ENCODE measurements around the gene EZR.

EZR gene

DNA sequence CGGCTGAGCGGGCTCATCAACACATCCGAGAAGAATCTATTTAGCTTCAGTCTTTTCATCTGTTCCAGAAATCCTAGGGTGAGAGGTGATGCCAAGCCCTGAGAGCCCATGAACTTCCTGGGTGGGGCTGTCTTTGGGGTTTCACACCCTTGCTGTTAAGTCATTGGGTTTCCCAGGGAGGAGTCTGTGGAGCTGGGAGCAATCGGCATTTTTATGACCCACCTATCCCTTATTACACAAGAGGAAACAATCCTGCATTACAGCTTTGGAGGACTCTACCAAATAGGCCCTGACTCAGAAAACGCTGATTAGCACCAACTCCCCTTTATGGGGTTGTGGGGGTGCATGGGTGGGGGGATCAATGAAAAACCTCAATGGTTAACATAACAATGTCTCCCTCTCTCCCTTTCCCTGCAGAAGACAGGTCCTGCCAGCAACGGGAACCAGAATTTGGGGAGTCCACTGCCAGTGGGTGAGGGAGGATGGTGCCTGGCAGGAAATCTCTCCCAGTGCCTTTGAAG is 46.3 kb downstream of the EZR start:
- no peak for DNase-seq

- no peak for DNase-seq
Observed at GRCh38 chr6:158772172-158772571, 47.0 kb downstream of the EZR start.

- DNase-seq, result no peak
Observed at GRCh38 chr6:158771399-158772152, 47.6 kb downstream of the EZR start.

- no peak for DNase-seq
Observed at GRCh38 chr6:158770533-158771330, 48.4 kb downstream of the EZR start.

DNA sequence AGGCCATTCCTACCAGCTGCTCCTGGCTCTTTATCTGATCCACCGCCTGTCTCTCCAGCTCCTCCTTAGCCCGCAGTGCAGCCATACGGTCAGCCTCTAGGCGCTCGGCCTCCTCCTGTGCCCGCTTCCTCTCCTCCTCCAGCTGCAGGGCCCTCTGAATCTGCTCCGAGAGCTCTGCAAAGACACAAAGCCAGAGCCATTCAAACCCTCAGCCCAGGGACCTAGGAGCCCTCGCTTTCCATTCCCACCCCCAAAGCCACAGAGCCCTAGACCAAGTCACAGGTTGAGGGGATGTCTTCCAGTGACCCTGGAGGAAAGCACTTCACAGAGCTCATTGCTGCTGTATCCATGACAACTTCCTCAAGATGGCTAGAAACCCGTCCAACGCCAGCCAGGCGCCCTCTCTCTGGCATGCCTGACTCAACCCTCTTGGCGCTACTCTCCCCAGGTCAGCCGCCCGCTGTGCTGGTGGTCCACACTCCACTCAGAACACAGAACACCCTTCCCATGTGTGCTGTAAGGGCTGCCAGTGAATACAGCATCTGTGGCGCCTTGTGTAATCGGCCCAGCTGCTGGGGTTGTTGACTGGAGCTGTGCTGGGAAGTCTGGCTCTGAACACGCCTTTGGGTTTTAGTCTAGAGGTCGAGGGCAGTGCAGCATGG is 49.3 kb downstream of the EZR start:
- no peak for DNase-seq

- DNase-seq, result no peak
Observed at GRCh38 chr6:158769234-158769770, 49.9 kb downstream of the EZR start.

DNA sequence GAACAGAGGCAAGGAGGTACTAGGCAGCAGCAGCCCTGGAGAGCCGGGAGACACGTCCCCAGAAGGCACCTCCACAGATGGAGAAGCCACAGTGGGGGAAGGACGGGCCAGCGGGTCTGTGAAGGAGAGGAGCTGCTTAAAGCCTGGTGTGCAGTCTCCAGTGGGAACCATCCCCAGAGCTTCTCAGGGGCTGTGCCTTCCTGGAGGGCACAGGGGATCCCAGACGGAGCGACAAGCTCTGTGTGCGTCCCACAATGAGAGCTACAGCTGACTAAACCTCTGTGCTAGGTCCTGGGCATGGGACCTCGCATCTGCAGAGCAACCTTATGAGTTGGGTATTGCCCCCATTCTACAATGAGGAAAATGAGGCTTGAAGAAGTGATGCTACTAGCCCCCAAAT is 50.7 kb downstream of the EZR start:
- no peak for DNase-seq

- no peak for DNase-seq
Observed at GRCh38 chr6:158767709-158768108, 51.5 kb downstream of the EZR start.

- no peak for DNase-seq
Observed at GRCh38 chr6:158766621-158767455, 52.3 kb downstream of the EZR start.

DNA sequence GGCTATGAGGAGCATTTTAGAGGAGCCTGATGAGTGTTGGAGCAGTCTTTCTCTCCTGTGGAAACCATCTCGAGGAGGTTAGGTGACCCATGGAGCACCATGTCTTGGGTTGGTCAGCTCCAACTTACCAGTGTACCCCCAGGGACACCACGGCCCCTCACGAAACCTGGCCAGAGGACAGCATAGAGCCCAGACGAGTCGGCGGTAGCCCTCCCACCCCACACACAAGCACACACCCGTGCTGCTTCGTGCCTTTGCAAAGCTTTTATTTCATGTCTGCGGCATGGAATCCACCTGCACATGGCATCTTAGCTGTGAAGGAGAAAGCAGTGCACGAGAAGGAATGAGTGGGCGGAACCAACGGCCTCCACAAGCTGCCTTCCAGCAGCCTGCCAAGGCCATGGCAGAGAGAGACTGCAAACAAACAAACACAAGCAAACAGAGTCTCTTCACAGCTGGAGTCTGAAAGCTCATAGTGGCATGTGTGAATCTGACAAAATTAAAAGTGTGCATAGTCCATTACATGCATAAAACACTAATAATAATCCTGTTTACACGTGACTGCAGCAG is 53.6 kb downstream of the EZR start:
- DNase-seq, result no peak

DNA sequence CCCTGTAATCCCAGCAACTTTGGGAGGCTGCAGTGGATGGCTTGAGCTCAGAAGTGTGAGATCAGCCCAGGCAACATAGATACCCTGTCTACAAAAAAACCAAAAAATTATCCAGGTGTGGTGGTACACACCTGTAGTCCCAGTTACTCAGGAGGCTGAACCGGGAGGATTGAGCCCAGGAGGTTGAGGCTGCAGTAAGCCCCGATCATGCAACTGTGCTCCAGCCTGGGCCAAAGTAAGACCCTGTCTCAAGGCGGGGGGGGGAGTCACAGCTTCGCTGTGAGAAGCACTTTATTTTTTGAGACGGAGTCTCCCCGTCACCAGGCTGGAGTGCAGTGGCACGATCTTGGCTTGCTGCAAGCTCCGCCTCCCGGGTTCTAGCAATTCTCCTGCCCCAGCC is 54.2 kb downstream of the EZR start:
- DNase-seq, result no peak

- DNase-seq, result no peak
Observed at GRCh38 chr6:158764183-158764849, 54.9 kb downstream of the EZR start.

DNA sequence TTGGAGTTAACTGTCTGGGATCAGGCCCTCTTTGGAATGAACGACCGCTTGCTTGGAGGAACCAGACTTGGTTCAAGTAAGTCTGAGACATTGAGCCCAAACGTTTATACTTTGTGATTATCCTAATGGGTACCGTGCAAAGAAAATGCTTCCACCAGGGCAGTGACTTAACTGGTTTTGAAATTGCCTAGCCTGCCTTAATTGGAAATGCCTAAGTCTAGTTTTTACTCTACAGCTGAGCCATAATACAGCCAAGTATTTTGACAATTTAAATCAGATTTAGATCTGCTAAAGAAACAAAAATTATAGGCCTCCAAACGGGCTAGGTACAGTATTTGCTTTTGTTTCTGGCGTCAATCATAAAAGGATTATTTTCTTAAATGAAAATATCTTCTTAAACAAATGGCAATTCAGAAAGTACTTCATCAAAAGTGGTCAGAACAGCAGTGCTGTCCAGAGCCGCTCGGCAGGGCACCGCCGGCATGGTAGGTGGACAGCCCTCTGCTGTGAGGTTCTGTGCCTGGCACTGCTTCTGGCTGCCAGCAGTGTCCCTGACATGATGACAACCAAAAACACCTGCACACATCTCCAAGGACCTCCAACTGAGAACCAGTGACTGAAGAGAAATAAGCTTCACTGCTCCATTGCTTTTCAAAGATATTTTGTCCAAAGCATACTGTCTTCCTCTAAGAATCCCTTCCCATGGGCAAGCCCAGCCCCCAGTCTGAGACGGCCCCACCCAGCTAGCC is 55.6 kb downstream of the EZR start:
- no peak for DNase-seq

GRCh38 chr6:158762787-158763433 is 56.3 kb downstream of the EZR start:
- no peak for DNase-seq

- DNase-seq, result no peak
Observed at GRCh38 chr6:158761746-158762145, 57.4 kb downstream of the EZR start.

DNA sequence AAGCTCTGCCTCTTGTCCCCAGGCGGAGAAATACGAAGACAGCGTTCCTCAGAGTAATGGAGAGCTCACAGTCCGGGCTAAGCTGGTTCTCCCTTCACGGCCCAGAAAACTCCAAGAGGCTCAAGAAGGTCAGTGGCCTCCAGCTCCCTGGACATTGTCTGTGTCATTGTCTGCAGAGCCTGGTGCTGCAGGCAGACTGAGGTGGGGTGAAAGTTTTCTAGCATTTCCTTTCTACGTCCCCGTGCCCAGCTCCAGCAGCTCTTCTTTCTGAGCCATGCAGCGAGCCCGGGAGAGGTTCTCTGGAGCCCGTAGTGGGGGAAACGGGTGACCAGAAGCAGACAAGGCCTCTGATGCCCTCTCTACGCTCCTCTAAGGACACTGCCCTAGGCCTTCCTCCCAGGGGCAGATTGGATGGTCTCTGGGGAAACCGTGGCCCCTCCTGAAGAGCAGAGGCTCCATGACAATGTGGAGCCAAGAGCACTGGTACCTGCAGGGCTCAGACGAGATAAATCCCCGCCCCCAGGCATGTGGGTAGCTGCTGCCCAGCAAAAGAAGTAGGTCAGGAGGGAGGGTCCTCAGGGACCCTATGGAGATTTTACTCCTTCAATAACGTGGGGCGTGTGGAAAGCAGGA is 58.4 kb downstream of the EZR start:
- DNase-seq, result no peak

DNA sequence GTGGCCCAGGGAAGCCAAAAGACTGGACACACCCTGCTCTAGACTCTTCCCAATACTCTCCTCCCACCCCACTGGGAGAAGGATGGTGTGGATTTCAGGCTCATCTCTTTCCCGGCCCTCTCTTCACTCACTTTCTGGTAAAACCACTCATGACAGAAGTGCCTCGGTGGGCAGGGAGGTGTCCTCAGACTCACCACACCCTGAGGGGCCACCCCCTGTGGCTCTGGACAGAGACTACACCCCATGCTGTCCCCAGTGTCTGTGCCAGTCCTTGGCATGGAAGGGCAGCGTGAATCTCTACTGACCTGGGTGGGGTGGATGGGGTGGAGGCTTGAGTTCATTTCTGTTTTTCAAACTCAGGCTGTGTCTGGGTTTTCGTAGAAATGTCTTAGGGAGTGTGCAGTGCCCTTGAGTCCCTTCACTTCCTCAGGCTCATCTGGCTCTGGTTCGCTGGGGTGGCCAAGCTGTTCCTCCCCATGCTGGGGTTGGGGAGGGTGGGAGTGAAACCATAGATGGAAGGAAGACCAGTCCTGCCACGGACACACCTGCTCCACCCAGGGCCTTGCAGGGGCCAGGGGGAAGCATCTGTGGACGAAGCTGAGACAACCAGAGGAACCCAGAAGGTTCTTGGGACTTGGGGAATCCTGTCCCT is 59.1 kb downstream of the EZR start:
- DNase-seq, result no peak

DNA sequence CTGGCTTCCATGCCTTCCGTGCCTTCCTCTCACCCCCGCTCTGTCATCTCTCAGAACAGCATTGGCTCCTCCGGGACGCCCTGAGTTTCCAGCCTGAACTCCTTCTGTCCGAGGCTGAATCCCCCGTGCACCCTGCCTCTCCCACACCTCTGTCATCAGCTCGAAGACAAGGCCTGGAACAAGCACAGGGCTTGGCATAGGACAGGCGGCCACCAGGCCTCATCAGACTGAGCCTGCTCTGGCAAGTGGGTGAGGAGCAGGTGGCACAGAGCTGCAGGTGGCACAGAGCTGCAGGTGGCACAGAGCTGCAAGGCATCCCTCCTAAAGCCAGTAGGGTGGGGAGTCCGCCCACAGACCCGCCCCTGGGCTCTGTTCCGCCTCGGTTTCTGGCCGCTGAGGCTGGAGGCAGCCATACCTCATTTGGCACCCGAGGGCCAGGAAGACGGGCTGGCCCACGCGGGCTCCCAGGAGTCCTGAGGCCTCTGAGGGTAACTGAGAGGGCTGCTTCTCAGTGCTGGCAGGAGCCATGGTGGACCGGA is 60.2 kb downstream of the EZR start:
- DNase-seq, result no peak

DNA sequence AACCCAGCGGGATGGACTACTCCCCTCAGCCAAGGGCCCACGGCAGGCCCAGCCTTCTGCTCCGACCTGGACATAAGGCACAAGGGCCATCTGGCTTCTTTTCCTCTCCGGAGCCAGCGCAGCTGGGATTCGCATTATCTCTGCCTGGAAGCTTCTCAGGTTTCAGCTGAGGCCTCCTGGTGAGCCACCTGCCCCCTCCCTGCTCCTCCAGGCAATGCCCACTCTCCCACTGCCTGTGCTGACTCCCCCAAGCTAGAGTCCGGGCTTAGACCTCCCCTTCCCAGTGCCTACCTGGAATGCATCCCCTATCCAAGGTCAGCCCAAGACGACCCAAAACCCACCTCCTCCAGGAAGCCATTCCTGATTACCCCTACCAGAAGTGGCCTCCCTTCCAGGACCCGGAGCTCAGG is 60.7 kb downstream of the EZR start:
- no peak for DNase-seq
